NOMO-1 treated with dmso at 0.1 percent for 144 hours (cell line): Measurements from ENCODE around the gene TPBGL.
"Not testable (repeated sequence)": the region's sequence is repeated elsewhere in the genome, so short reads cannot be mapped to it uniquely, and the experiment has no call there.

ENCODE experiments used
- DNase-seq: peaks from one replicate; lab custom pipeline; 2025; ENCODE audit not compliant: unreplicated experiment; lab: John Stamatoyannopoulos, UW

Gene TPBGL

DNA sequence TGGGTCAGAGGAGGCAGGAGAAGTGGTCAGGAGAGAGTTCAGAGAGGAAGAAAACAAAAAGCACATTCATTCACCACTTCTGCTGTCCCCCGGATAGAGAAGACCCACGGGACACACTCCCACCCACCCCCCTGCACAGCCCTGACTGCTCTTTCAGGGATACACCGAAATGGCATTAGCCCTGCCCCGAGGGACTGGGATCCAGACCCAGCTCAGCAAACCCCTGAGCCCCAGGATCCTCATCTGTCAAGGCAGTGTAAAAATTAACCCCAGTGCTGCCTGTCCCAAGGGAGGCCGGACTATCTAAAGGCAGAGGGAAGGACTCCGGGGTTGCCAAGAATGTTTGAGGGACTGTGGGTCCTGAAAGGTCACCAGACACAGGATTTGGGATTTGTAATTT, 31.2 kb downstream of the TPBGL start:
- DNase-seq, result no peak

DNA sequence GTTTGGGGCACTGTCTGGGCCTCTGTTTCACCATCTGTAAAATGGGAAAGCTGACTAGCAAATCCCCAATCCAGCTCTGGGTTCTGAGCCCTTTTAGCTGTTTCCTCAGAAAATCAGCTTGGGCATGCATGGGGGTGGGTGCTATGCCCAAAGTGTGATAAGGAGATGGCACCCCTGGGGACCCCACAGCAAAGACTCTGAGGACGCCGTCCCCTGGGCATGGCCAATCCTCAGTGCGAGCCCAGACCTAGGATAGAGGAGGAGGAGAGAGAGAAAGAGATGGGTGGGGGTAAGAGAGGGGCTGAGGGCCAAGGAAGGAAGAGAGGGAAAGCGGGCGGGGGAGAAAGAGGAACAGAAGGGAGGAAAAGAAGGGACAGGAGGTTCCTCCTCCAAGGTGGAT, 31.8 kb downstream of the TPBGL start:
- no peak for DNase-seq

DNA sequence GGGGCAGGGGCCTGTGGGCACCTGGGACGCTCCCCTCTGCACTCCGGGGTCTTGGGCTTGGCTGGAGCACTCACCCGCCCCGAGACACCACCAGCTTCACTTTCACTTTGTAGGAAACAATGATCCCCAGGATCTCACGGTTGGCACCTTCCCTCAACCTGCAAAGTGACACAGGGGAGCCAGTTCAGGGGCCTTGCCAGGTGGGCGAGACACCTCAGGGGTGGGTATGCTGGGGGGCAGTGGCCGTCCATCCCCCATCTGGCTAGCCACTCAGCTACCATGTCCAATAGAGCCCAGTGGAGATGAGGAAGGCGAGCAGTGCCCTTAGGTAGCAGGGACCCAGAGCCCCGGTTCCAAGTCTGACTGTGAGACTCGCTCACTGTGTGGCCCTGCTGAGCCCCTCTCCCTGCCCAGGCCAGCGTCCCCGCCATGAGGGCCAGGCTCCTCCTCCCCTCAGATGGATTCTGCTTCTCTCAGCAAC, 32.3 kb downstream of the TPBGL start:
- no peak for DNase-seq

DNA sequence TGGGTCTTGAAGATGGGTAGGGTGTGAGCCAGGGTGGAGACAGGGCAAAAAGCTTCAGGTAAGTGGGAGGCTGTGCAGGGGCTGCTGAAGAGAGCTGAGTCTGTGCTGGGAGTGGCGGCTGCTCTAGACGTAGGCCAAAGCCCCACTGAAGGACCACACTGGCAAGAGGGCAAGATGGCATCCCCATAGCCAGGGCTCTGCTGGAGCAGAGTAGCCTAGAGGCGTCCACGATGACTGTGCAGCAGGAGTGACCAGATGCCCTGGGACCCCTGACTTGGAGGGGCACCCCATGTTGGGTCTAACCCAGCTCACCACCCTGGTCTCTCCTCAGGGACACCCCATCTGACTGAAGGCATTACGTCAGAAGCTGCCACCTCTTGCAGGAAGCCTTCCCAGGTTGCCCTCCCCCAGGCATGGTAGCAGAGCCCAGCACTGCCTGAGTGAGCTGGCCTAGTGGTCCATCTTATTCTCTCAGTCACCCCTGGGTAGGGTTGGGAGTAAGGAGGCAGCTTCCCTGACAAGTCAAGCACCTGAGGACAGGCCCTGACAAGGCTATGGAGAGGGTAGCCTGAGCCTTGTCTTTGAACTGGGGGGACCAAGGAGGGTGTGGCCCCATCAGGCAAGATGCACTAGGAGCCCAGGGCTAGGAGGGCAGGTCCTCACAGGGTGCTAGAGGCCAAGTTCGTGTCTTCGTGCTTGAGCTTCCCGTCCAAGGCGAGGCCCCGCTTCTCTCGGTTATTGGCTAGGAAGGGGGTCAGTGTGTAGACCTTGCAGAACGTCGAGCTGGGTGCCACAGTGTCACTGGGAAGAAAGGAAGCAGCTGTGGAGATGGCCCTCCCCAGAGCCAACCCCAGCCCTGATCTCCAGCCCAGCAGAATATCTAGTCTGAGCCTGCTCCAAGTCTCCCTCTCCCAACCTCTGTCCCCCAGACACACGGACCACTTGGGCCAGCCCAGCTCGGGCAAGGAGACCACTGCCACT, 33.1 kb downstream of the TPBGL start:
- DNase-seq, result no peak

DNA sequence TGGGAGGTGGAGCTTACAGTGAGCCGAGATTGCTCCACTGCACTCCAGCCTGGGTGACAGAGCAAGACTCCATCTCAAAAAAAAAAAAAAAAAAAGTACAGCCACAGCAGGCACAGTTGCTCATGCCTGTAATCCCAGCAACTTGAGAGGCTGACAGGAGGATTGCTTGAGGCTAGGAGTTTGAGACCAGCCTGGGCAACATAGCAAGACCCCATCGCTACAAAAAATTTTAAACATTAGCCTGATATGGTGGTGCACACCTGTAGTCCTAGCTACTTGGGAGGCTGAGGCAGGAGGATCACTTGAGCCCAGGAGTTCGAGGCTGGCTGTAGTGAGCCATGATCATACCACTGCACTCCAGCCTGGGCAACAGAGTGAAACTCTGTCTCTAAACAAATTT, 34.1 kb downstream of the TPBGL start:
- not testable (repeated sequence) for DNase-seq

DNA sequence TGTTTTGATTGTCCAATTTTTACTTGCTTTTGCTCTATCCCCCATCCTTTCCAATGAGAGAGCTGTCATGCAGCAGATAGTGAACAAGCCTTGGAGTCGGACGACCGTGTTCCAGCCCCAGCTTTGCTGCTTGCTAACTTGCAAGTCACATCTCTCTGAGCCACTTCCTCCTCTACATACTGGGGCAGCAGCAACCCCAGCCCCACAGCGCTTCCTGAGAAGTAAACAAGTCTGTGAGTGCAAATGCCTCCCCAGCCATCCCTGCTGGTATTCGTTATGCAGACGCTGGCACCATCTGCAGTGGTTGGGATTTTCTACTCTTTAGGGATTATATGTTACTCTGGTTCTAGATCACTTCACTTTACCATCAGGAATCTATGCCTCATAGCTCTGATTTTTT, 35.0 kb downstream of the TPBGL start:
- DNase-seq, result no peak

DNA sequence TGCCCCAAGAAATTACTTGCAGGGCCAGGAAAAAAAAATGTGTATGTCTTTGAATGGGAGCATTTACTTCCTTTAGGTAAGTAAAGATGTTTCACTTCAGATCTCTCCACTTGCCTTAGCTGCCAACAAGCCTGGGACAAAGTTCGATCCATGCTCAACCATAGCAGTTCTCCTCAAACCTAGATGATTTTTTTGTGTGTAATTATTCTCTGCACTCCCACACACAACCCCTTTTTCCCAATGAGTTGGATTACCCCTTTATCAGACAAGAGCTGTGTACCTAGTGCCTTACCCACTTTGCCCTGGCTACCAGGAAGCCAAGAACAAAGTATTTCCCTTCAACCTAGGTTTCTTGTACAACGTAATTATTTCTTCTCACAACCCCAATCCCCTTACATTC, 35.6 kb downstream of the TPBGL start:
- no peak for DNase-seq

DNA sequence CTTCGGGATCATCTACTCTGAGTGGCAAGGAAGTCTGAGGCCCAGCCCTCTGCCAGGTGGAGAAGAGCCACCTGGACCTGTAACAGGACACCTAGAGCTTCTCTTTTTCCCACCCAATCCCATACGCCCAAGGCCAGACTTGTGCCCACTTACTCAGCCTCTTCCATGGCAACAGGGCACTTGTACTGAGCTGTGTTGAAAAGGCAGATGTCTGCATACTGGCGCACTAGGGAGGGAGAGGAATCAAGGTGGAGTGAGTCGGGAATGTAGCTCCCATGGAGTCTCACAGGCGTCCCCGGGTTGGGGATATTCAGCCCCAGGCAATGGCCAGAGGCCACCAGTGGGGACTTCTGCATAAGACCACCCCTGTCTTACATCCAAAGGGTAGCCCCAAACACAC, 36.1 kb downstream of the TPBGL start:
- no peak for DNase-seq

DNA sequence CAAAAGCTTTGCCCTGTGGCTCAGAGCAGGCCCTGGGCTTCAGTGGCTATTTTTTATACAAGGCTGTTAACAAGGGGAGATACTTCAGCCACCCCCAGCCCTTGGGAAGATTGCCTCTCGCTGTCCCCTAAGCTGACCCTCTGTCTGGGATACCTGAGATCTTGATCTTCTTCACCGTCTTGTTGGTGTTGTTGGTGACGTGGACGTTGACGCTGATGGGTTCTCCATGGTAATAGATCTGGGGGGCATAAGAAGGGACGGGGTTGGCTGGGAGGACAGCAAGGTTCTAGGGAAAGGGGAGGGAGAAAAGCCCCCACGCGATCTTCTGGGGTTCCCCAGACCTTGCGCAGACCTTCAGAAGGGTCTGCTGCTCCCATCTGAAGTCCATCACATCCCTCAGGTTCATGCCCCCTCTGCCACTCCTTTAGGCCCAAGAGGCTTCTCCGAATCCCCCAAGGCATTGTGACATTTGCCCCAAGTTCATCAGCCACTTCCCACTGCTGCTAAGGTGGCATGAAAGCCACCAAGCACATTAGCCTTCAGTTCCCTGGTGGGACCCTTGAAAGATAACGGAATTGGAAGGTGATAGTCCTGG, 36.7 kb downstream of the TPBGL start:
- DNase-seq, result no peak

DNA sequence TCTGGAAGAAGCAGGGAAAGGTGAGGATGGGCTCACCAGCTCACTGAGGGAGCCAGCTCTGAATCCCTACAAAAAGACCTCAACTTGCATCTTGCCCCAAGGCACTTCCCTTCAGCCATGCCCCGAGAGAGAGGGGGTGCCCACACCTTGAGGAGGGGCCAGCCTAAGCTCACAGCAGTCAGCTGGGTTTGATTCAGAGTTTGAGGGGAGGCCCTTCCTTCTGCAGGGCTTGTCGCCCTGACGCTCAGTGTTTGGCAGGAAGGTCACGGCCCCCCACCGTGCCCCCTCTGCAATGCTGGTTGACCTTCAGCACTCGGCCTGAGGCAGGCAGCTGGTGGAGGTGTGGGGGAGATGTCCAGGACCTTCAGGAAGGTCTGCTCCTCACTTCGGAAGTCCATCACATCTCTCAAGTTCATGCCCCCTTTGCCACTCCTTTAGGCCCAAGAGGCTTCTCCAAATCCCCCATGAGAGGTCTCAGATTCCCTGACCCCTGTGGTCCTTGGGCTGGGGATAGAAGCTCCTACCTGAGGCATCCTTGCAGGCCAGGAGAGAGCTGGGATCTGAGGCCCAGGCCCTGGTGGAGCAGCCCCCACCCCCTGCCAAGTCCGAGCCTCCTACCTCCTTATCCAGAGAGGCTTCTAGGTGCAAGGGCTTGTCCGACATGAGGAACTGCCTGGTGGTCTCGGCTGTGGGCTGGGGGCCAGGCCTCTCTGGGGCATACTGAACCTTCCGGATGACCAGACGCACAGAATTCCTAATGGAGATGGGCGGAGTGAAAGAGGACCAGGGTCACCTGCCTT, 37.6 kb downstream of the TPBGL start:
- no peak for DNase-seq

DNA sequence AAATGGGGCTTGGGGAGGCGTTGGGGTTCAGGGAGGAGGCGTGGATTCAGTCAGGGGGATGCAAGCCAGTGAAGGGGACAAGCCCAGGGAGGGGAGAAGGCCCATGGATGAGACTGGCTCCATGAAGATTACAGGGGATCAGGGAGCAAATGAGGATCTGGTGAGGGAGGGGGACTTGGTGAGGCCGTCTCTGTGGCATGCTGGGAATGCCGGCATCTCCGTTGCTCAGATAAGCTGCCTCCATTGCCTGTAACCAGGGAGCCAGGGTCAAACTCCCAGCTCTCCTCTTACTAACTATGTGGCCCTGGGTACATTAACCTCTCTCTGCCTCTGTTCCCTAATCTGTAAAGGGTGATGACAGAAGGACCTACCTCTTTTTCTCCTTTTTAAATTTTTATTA, 38.7 kb downstream of the TPBGL start:
- no peak for DNase-seq

DNA sequence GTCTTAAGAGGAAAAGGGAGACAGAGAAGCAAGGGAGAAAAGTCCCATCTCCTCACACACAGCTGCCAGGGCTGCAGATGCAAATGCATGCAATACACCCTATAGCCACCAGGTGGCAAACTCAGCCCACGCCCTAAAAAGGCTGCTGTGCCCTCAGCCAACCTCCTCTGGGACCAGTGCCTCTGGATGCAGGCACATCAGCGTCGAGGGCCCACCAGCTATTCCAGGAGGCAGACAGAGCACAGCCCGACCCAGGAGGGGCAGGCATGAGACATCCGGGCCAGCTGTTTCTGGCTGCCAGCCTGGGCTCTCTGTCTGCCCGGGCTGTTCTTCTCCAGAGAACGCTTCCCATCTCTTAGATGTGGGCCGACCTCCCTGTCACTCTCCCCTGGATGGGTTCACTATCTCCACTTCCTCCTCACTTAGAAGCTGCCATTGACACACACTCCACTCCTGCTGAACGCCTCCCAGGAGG, 39.7 kb downstream of the TPBGL start:
- DNase-seq, result peak; percentile 5

DNA sequence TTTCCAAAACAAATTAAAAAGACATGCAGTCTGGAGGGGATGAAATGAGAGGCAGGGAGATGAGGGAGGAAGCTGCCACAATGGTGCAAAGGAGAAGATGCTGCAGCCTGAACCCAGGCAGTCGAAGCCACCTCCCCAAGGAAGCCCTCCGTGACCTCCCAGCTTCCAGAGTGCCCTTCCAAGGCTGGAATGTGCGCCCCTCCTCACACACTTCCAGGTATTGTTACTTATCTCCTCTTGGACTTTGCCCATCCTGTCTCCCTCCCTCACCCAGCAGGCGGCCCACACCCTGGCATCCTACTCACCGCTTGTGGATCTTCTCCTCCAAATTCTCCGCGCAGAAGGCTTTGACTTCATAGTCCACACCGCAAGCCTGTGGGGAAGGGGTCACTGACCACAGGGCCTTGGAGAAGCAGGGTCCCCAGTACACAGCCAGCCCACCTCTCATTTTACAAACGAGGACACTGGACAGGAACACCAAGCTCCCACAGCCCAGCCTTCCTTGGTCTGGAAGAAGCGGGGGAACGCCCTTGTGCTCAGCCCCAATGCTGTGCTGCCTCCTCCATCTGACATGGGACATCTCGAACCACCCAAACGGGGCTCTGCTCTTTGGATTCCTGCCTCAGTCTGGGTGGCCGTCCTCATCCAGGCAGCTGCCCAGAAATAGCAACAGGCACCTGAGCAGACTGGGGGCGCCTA, 40.3 kb downstream of the TPBGL start:
- DNase-seq, result no peak

DNA sequence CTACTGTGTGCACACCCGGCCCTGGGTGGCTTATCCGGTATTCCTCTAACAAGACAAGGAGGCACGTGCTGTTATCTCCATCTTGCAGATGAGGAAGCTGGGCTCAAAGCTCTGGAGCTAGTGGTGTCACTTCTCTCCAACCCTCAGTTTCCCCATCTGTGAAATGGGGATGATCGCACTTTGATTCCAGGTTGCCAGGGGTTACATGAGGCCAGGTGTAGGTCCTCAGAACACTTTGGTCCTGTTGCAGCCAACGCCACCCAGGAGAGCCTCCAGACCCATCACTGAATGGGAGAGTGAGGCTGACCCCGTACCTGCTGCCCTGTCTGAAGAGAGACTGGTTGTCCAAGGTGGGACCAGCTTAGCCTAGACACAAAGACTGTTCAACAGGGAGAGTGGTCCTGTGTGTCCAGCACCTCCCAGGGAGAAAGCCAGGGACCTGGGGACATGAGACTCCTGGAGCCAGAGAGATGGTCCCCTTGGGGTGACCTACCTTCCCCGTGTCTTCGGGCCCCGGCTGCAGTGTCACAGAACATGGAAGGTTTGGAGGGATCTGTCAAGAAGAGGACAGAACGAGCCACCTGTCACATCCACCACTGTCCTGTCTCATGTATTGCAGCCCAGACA, 41.0 kb downstream of the TPBGL start:
- no peak for DNase-seq

DNA sequence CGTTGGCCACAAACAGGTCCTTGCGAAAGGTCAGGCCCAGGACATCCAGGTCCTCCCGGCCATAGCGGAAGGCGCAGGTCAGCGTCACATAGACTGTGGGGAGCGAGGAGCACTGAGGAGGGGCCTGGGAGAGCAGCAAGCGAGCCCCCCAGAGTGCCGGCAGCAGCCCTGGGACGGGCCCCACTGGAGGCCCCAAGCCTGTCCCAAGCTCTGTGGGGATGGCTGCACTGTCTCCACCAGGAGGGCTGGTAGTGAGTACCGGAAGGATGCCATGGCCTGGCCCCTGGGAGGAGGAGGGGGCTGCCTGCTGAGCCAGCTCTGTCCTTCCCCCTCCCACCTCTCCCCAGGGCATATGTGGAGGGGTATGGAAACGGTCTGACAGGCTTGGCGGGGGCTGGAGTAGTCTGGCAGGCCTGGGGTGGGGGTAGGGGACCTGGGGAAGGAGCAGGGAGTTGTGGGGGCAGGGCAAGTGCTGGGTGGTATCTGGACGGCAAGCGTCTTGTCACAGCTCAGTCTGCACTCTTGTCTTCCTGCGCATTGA, 42.9 kb downstream of the TPBGL start:
- no peak for DNase-seq

DNA sequence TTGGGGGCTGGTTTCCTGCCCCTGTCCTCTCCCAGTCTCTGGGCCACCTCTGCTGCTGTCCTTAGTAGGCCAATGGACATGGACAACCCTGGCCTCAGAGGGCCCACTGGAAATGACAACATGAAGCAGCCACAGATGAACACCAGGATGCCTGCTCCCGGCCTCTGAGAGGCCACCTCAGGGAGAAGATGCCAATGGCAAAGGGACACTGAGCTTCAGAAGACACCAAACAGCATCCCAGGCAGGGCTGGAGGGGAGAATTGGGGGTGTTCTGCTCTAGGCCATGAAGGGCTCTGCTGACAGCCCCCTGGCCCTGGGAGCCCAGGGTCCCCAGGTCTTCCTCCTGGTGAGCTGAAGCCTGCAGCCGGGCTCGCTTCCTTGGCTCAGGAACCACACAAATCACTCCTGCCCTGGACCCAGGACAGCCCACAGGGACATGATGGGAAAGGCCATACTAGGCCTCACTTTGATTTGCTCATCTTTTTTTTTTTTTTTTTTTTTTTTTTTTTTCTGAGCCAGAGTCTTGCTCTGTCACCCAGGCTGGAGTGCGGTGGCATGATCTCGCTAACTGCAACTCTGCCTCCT, 45.3 kb downstream of the TPBGL start:
- no peak for DNase-seq

DNA sequence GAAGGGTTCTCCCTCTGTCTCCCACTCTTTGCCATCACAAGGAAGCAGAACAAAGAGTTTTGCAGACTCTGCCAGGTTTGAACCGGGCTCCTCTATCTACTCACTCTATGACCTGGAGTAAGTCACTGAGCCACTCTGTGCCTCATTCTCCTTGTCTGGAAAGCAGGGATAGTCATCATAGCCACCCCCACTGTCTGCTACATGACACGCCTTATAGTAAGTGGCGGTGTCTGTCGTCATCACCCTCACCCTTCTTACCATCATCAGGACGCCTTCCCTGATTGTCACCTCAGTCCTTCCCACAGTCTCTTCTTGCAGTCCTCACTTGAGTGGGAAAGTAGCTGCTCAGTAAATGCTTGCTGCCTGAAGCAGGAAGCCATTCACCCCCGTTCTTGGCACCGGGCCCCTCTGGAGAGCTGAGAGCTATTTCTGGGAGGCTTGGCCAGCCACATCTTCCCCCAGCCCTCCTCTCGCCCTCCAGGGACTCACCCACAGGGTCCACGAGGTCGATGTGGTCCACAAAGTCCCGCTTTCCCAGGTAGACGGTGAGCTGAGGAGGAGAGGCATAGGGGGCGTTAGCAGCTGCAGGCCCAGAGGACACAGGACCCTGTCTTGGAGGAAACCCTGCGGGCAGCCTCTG, 46.4 kb downstream of the TPBGL start:
- no peak for DNase-seq

DNA sequence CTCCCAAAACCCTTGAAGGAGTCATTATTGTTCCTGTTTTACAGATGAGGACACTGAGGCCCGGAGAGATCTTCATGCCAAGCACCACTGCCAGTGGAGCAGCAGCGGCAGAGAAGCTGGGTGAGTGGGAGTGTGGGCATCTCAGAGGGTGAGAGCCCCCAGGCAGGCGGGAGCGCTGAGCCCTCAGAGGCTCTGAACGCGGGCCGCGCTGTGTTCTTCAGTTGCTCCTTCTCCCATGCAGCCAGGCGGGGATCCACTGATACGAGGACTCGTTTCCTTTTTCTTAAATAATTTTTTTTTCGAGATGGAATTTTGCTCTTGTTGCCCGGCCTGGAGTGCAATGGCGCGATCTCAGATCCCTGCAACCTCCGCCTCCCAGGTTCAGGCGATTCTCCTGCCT, 47.0 kb downstream of the TPBGL start:
- DNase-seq, result no peak

DNA sequence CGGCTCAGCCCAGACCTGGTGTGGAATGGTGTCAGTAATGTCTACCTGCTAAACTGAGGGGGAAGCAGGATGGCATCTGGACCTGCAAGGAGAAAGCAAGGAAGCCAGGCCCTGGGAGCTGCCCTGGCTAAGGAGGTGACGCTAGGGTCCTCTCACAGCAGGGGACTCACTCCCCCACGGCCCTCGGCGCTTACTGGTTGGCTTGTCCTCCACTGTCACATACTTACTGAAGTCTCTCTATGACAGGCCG, 48.9 kb downstream of the TPBGL start:
- DNase-seq, result no peak

DNA sequence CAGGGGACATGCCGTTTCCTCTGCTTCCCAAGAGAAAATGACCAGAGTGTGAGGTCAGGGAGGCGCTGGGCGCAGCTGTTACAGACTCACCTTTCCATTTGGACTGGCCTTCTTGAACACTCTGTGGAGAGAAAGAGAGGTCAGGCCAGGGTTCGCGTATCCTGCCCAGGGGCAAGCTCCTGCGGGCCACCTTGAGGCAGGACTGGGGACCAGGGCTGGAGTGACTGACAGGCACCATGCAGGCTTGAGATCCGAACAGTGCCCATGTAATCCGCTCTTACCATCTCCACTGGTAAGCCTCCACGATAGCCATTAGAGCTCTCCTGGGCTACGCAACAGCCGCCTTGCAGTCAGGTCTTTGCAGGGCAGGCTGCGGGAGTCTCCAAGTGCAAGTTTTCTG, 49.3 kb downstream of the TPBGL start:
- no peak for DNase-seq
